GM15510 (cell line): ENCODE results near the gene HPS1.

Experiments used
- POLR2A ChIP-seq: IDR thresholded peaks from 3 replicates; pipeline ENCODE4 v1.6.1; 2011; ENCODE audit warnings: borderline replicate concordance; ENCODE audit not compliant: insufficient read length; ENCODE audit errors: extremely low read depth

HPS1 gene

GRCh38 chr10:98450618-98451017 lies 3.9 kb upstream of the HPS1 start:
- no peak for TF ChIP-seq POLR2A

GRCh38 chr10:98449287-98449686 lies 2.6 kb upstream of the HPS1 start:
- TF ChIP-seq POLR2A, result no peak

- no peak for TF ChIP-seq POLR2A
These were observed 529 bp downstream of the HPS1 start for GRCh38 chr10:98446151-98446660.

- no peak for TF ChIP-seq POLR2A
These were observed 1.4 kb downstream of the HPS1 start for GRCh38 chr10:98445200-98445812.

GRCh38 chr10:98444314-98445006 lies 2.3 kb downstream of the HPS1 start:
- no peak for TF ChIP-seq POLR2A

- TF ChIP-seq POLR2A, result no peak
These were observed 8.0 kb downstream of the HPS1 start for GRCh38 chr10:98438715-98439114.

- no peak for TF ChIP-seq POLR2A
These were observed 10.0 kb downstream of the HPS1 start for GRCh38 chr10:98436704-98437103.

GRCh38 chr10:98435178-98435577 lies 11.6 kb downstream of the HPS1 start:
- TF ChIP-seq POLR2A, result no peak

GRCh38 chr10:98433881-98434732 lies 12.6 kb downstream of the HPS1 start:
- TF ChIP-seq POLR2A, result no peak

GRCh38 chr10:98433371-98433770 lies 13.4 kb downstream of the HPS1 start:
- no peak for TF ChIP-seq POLR2A

GRCh38 chr10:98432330-98432729 lies 14.4 kb downstream of the HPS1 start:
- no peak for TF ChIP-seq POLR2A

- TF ChIP-seq POLR2A, result no peak
These were observed 15.7 kb downstream of the HPS1 start for GRCh38 chr10:98431016-98431415.

GRCh38 chr10:98430427-98430826 lies 16.3 kb downstream of the HPS1 start:
- no peak for TF ChIP-seq POLR2A

GRCh38 chr10:98429320-98430072 lies 17.2 kb downstream of the HPS1 start:
- TF ChIP-seq POLR2A, result no peak
